Gastrocnemius medialis (tissue), 4 donors: ENCODE data around the gene TLX2.

Experiments used
- POLR2A ChIP-seq, 2 donors: fragments of 450-650 bp; IDR thresholded peaks; one replicate each; pipeline ENCODE4 v1.6.1; 2017; ENCODE audit warnings: antibody characterized with exemption in 2 of 2, mild to moderate bottlenecking in 2 of 2, moderate library complexity in 2 of 2
- TF ChIP-seq, protein P1 (sequence below), 5 experiments: fragments of 450-650 bp in 3 of 5; fragments of 200-600 bp in 2 of 5; sonication (generic) in 2 of 5; IDR thresholded peaks in 4 of 5; conservative IDR thresholded peaks in 1 of 5; 1 replicate in 4 of 5; 2 replicates in 1 of 5; pipeline ENCODE4 v1.5.1; 2016 to 2019; ENCODE audit warnings: antibody characterized with exemption in 5 of 5, mild to moderate bottlenecking in 3 of 5, moderate library complexity in 3 of 5

DNA sequence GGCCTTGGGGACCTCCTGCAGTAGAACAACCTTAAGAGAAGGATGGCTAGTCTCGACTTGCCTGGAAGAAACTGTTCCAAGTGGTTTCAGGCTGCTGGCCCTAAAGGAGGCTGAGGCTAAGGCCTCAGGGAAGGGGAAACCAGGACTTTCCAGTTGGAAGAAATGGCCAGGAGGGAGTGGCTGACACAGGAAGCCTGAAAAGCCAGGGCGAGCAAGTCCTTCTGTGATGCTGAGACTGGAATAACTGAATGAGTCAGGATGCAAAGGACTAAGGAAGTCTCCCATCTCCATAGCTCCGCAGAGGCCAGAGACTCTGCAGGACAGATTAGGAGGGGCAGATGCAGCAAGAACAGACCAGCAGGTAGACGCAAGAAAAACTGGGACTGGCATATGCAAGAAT lies 22.9 kb downstream of the TLX2 start:
- TF ChIP-seq, protein P1, sequence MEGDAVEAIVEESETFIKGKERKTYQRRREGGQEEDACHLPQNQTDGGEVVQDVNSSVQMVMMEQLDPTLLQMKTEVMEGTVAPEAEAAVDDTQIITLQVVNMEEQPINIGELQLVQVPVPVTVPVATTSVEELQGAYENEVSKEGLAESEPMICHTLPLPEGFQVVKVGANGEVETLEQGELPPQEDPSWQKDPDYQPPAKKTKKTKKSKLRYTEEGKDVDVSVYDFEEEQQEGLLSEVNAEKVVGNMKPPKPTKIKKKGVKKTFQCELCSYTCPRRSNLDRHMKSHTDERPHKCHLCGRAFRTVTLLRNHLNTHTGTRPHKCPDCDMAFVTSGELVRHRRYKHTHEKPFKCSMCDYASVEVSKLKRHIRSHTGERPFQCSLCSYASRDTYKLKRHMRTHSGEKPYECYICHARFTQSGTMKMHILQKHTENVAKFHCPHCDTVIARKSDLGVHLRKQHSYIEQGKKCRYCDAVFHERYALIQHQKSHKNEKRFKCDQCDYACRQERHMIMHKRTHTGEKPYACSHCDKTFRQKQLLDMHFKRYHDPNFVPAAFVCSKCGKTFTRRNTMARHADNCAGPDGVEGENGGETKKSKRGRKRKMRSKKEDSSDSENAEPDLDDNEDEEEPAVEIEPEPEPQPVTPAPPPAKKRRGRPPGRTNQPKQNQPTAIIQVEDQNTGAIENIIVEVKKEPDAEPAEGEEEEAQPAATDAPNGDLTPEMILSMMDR (IDR thresholded peaks at IDR 0.05 in 4 of 5, conservative IDR thresholded peaks at IDR 0.05 in 1 of 5): no peak
- TF ChIP-seq POLR2A (IDR thresholded peaks at IDR 0.05): no peak
